Left ventricle myocardium inferior (tissue), 1 donor: ENCODE data around the gene OSGEPL1. TPM values are rescaled to one million over a fixed set of nuclear protein-coding genes. Genes with fewer than 3 reads are reported as not detected.

Experiments
- DNase-seq: peaks from one replicate; pipeline ENCODE4 v3.0.0-alpha.2; 2020
- H3K27ac ChIP-seq: fragments of 200-600 bp; replicated peaks from 2 replicates; pipeline ENCODE4 v1.8.0; 2021
- H3K27me3 ChIP-seq: fragments of 200-600 bp; 2 replicates; pipeline ENCODE4 v1.8.0; 2021; ENCODE audit warnings: low read depth
- H3K36me3 ChIP-seq: fragments of 200-600 bp; 2 replicates; pipeline ENCODE4 v1.8.0; 2021
- H3K4me1 ChIP-seq: fragments of 200-600 bp; 2 replicates; pipeline ENCODE4 v1.8.0; 2021
- H3K4me3 ChIP-seq: fragments of 200-600 bp; 2 replicates; pipeline ENCODE4 v1.8.0; 2021; ENCODE audit warnings: mild to moderate bottlenecking, moderate library complexity
- H3K9me3 ChIP-seq: fragments of 200-600 bp; replicated peaks from 2 replicates; pipeline ENCODE4 v1.8.0; 2021
- CTCF ChIP-seq: fragments of 200-600 bp; IDR thresholded peaks from 2 replicates; pipeline ENCODE4 v1.8.0; 2021; ENCODE audit warnings: antibody characterized with exemption, mild to moderate bottlenecking, borderline replicate concordance
- intact Hi-C: fragments of 100-400 bp; cut with micrococcal nuclease; formaldehyde crosslinking; loops from one replicate; pipeline ENCODE4 v1.11.0; 2022
- long read RNA-seq: library from polyadenylated mRNA; unstranded; transcript quantifications from one replicate; pipeline ENCODE4 v2.0.0, GENCODE V29; 2021
- total RNA-seq: library from RNA; stranded (reverse); fragmentation: NEBNext Ultra II Directional; extraction: Animal tissue kit (Norgen Biotek cat#: 25700); gene quantifications from one replicate; pipeline ENCODE4 v1.2.1, GENCODE V29; 2021
- donor health status: DM: no; HTN: yes; CAD: no; lungs with severe emphysema.

The OSGEPL1 gene
- total RNA-seq = 9.8 TPM
- long read RNA-seq, transcript OSGEPL1-201 (9 exons, 1,885 nt) = major isoform, 5 of 16 reads
- long read RNA-seq, partial matches to known transcripts = 3 of 16 reads
- long read RNA-seq, other reads (novel, unspliced or antisense) = 8 of 16 reads

GRCh38 chr2:189762551-189763298 is at the start of gene OSGEPL1:
OSGEPL1 (minus strand) TSS chr2:189762792; CDS start chr2:189761640, 1,152 bp downstream.
- Histone ChIP-seq H3K9me3 (no peaks in the 10 kb centered on the region), H3K36me3 (peaks cover 20% of the 10 kb centered on the region), H3K27me3 (no peaks in the 10 kb centered on the region), H3K27ac (peak within 1 kb of the TSS; percentile 94), H3K4me3 (peak within 1 kb of the TSS; percentile 86), H3K4me1 (peaks cover 30% of the 10 kb centered on the region)
- intact Hi-C loops = no loop called here
- TF ChIP-seq CTCF = peak; percentile 58
- peak; percentile 93 for DNase-seq

GRCh38 chr2:189803431-189803830 is 40.8 kb upstream of the OSGEPL1 start:
- H3K36me3 ChIP-seq = peaks cover 16% of the 10 kb centered on the region
- H3K4me3 ChIP-seq = no peak overlapping the region
- DNase-seq = no peak
- TF ChIP-seq CTCF = no peak
- no peaks in the 10 kb centered on the region for H3K9me3 ChIP-seq
- no peak overlapping the region for H3K27ac ChIP-seq
- peaks cover 3% of the 10 kb centered on the region for H3K4me1 ChIP-seq
- no peaks in the 10 kb centered on the region for H3K27me3 ChIP-seq
- intact Hi-C loops = no loop called here

- no peak for DNase-seq
- peaks cover 6% of the 10 kb centered on the region for H3K4me1 ChIP-seq
- intact Hi-C loops = no loop called here
- H3K9me3 ChIP-seq = no peaks in the 10 kb centered on the region
- H3K27me3 ChIP-seq = no peaks in the 10 kb centered on the region
- H3K36me3 ChIP-seq = peaks cover 16% of the 10 kb centered on the region
- no peak overlapping the region for H3K4me3 ChIP-seq
- H3K27ac ChIP-seq = no peak overlapping the region
- no peak for TF ChIP-seq CTCF
Measured at GRCh38 chr2:189802396-189802912, 39.9 kb upstream of the OSGEPL1 start.

- Histone ChIP-seq H3K27ac (no peak overlapping the region), H3K36me3 (peaks cover 25% of the 10 kb centered on the region), H3K27me3 (no peaks in the 10 kb centered on the region), H3K4me3 (no peak overlapping the region), H3K9me3 (no peaks in the 10 kb centered on the region), H3K4me1 (peaks cover 9% of the 10 kb centered on the region)
- TF ChIP-seq CTCF = no peak
- DNase-seq = no peak
- intact Hi-C loops = no loop called here
Measured at GRCh38 chr2:189799531-189799930, 36.9 kb upstream of the OSGEPL1 start.

GRCh38 chr2:189799030-189799331 is 36.4 kb upstream of the OSGEPL1 start:
- H3K4me3 ChIP-seq = no peak overlapping the region
- no peak overlapping the region for H3K27ac ChIP-seq
- no peak for DNase-seq
- TF ChIP-seq CTCF = no peak
- peaks cover 9% of the 10 kb centered on the region for H3K4me1 ChIP-seq
- no peaks in the 10 kb centered on the region for H3K9me3 ChIP-seq
- intact Hi-C loops = no loop called here
- peaks cover 31% of the 10 kb centered on the region for H3K36me3 ChIP-seq
- H3K27me3 ChIP-seq = no peaks in the 10 kb centered on the region
